ENCODE measurements around the gene PAPSS1.

PAPSS1 gene

DNA sequence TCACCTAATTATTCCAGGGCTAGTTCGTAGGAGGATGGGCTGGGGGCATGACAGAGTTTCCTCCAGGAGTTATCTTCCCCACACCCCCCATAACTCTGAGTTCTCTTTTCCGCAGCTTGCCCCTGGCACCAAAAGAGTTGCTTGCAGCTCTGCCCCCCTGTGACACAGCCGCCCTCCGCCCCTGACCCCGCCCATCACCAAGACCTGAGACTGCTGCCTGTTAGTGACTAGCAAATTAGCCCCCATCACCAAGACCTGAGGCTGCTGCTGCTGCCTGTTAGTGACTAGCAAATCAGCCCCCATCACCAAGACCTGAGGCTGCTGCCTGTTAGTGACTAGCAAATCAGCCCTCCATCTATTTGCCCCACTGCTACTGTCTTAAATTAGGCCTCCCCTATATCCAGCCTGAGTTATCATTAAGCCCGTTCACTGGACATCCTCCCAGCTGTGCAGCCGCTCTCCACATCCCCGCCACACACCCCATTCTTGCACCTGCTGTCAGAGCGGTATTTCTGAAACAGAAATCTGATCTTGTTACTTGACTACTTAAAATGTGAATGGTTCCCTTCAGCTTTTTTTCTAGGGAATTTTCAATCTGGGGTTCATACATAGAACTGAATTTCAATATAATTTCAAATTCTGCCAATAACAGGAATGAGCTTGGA lies 1.5 kb upstream of the PAPSS1 start:
- Histone ChIP-seq H3K9me3 (ENCODE audit: insufficient read depth, low read depth, low read length) (no peaks in the 10 kb centered on the region), H3K4me3 (ENCODE audit: low read length, poor library complexity, severe bottlenecking) (peak overlapping the region; percentile 77), H4K20me1 (ENCODE audit: insufficient read depth, low read length, poor library complexity, severe bottlenecking) (peaks cover 17% of the 10 kb centered on the region), H3K4me1 (ENCODE audit: insufficient read depth, low read length, poor library complexity, severe bottlenecking) (peaks cover 37% of the 10 kb centered on the region), H3K36me3 (ENCODE audit: insufficient read depth, low read length) (no peaks in the 10 kb centered on the region), H3K9me2 (replicated peaks; ENCODE audit: low read depth, low read length) (no peaks in the 10 kb centered on the region), H2AFZ (ENCODE audit: low read length) (peak overlapping the region; percentile 97), H3K9ac (ENCODE audit: low read depth, low read length, poor library complexity, severe bottlenecking) (peak overlapping the region; percentile 72), H3K79me2 (ENCODE audit: insufficient read depth, low read length) (peaks cover 29% of the 10 kb centered on the region), H3K27me3 (ENCODE audit: insufficient read depth, low read length, poor library complexity, severe bottlenecking) (no peaks in the 10 kb centered on the region), H3K4me2 (ENCODE audit: low read depth, low read length, poor library complexity, severe bottlenecking) (peak overlapping the region; percentile 82), H3F3A (ENCODE audit: low read depth) (no peaks in the 10 kb centered on the region)
- TF ChIP-seq, protein P1, sequence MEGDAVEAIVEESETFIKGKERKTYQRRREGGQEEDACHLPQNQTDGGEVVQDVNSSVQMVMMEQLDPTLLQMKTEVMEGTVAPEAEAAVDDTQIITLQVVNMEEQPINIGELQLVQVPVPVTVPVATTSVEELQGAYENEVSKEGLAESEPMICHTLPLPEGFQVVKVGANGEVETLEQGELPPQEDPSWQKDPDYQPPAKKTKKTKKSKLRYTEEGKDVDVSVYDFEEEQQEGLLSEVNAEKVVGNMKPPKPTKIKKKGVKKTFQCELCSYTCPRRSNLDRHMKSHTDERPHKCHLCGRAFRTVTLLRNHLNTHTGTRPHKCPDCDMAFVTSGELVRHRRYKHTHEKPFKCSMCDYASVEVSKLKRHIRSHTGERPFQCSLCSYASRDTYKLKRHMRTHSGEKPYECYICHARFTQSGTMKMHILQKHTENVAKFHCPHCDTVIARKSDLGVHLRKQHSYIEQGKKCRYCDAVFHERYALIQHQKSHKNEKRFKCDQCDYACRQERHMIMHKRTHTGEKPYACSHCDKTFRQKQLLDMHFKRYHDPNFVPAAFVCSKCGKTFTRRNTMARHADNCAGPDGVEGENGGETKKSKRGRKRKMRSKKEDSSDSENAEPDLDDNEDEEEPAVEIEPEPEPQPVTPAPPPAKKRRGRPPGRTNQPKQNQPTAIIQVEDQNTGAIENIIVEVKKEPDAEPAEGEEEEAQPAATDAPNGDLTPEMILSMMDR (conservative IDR thresholded peaks at IDR 0.05; ENCODE audit: low read length) = no peak
- TF ChIP-seq EZH2phosphoT487 (IDR thresholded peaks at IDR 0.05; ENCODE audit: borderline replicate concordance) = no peak

DNA sequence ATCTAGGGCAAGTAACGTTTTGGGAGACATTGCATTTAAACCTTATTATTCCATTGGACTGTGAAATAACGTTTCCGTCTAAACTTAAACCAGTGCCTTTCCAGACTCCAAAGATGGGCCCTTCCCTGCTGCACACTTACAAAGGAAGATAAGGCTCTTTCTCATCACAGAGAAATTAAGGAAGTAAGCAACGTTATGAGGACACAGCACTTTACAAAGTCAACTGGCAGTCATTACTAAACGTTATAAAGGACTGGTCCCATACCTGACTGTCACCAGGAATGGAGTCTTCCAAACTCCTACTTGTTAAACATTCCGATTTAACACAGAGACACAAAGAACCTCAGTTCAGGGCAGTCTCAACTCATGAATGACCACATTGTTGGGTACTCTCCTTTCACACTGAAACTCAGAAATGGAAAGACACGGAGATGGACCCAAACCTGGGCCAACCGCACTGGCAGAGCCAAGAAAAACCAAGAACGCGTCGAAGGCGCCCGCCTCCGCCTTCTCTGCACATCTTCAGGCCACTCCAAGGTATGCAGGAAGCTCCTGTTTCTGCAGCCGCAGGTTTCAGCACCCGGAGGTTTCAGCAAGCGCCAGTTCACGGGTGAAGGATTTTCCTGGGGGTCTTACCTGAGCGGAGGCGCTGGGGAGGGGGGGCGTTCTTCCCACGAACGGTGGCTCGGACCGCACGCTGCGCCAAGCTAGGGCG lies 670 bp downstream of the PAPSS1 start:
- Histone ChIP-seq H3K79me2 (ENCODE audit: insufficient read depth, low read length) (peaks cover 44% of the 10 kb centered on the region), H3K4me3 (ENCODE audit: low read length, poor library complexity, severe bottlenecking) (peak overlapping the region; percentile 77)
- TF ChIP-seq, protein P1 (conservative IDR thresholded peaks at IDR 0.05; ENCODE audit: low read length) = no peak
- no peak for TF ChIP-seq EZH2phosphoT487 (IDR thresholded peaks at IDR 0.05; ENCODE audit: borderline replicate concordance)

DNA sequence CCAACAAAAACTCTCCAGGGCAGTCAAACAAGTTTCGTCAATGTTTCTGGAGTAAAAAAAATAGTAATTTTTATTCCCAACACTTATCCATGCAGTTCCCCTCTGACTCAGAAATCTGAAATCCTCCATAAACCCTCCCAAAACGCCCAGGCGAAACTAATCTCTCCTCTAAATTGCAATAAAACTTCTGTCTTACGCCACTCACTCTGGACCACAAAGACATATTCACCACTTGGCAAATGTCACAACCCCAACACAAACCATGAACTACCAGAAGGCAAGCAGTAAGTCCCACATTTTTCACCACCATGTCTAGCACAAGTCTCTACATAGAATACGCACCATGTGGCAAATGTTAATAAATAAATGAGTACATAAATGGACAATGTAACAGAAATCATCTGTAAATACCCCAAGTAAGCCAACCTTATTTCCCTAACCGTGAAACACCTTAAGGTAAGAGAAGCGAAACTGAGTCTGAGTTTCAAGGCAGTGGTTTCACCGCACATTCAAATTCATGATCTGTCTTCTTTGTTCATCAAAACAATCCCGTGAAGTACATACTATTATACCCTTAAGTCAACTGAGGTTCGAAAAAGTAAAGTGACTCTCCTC lies 1.6 kb downstream of the PAPSS1 start:
- Histone ChIP-seq H3K4me2 (ENCODE audit: low read depth, low read length, poor library complexity, severe bottlenecking) (peak overlapping the region; percentile 84), H2AFZ (ENCODE audit: low read length) (peak overlapping the region; percentile 87; the same call in 1 of the 2 replicates), H3K4me3 (ENCODE audit: low read length, poor library complexity, severe bottlenecking) (peak overlapping the region; percentile 77)

More for the DNA sequence above, 670 bp downstream of the PAPSS1 start:
- Histone ChIP-seq H3K27me3 (ENCODE audit: insufficient read depth, low read length, poor library complexity, severe bottlenecking) (no peaks in the 10 kb centered on the region), H4K20me1 (ENCODE audit: insufficient read depth, low read length, poor library complexity, severe bottlenecking) (peaks cover 17% of the 10 kb centered on the region), H3K4me2 (ENCODE audit: low read depth, low read length, poor library complexity, severe bottlenecking) (peak overlapping the region; percentile 84), H3F3A (ENCODE audit: low read depth) (no peaks in the 10 kb centered on the region), H3K9me2 (replicated peaks; ENCODE audit: low read depth, low read length) (no peaks in the 10 kb centered on the region), H3K4me1 (ENCODE audit: insufficient read depth, low read length, poor library complexity, severe bottlenecking) (peaks cover 51% of the 10 kb centered on the region), H3K9me3 (ENCODE audit: insufficient read depth, low read depth, low read length) (no peaks in the 10 kb centered on the region), H3K9ac (ENCODE audit: low read depth, low read length, poor library complexity, severe bottlenecking) (peak overlapping the region; percentile 69), H2AFZ (ENCODE audit: low read length) (peak overlapping the region; percentile 87), H3K36me3 (ENCODE audit: insufficient read depth, low read length) (no peaks in the 10 kb centered on the region)

More for the DNA sequence above, 1.6 kb downstream of the PAPSS1 start:
- H3K9me3 ChIP-seq (ENCODE audit: insufficient read depth, low read depth, low read length) = no peaks in the 10 kb centered on the region
- H3K79me2 ChIP-seq (ENCODE audit: insufficient read depth, low read length) = peaks cover 52% of the 10 kb centered on the region
- H3F3A ChIP-seq (ENCODE audit: low read depth) = no peaks in the 10 kb centered on the region
- H3K4me1 ChIP-seq (ENCODE audit: insufficient read depth, low read length, poor library complexity, severe bottlenecking) = peaks cover 51% of the 10 kb centered on the region
- H4K20me1 ChIP-seq (ENCODE audit: insufficient read depth, low read length, poor library complexity, severe bottlenecking) = peaks cover 17% of the 10 kb centered on the region
- H3K36me3 ChIP-seq (ENCODE audit: insufficient read depth, low read length) = no peaks in the 10 kb centered on the region
- TF ChIP-seq, protein P1 (conservative IDR thresholded peaks at IDR 0.05; ENCODE audit: low read length) = no peak
- TF ChIP-seq EZH2phosphoT487 (IDR thresholded peaks at IDR 0.05; ENCODE audit: borderline replicate concordance) = no peak
- H3K9ac ChIP-seq (ENCODE audit: low read depth, low read length, poor library complexity, severe bottlenecking) = peak overlapping the region; percentile 69
- no peaks in the 10 kb centered on the region for H3K27me3 ChIP-seq (ENCODE audit: insufficient read depth, low read length, poor library complexity, severe bottlenecking)
- no peaks in the 10 kb centered on the region for H3K9me2 ChIP-seq (replicated peaks; ENCODE audit: low read depth, low read length)

Measured in Loucy (cell line).